GM19467 (cell line): ENCODE measurements around the gene PTPN12.
"Not testable (repeated sequence)": the region's sequence is repeated elsewhere in the genome, so short reads cannot be mapped to it uniquely, and the experiment has no call there.

Experiments used
- ATAC-seq: cut with Tn5 transposase; IDR thresholded peaks from one replicate; pipeline ENCODE4 v1.9.1; 2021; ENCODE audit warnings: mild to moderate bottlenecking, moderate library complexity; ENCODE audit not compliant: unreplicated experiment

Gene PTPN12

GRCh38 chr7:77575187-77575586 is 38.1 kb downstream of the PTPN12 start:
- no peak for ATAC-seq

GRCh38 chr7:77576856-77577255 is 39.8 kb downstream of the PTPN12 start:
- ATAC-seq = no peak

GRCh38 chr7:77579797-77580196 is 42.7 kb downstream of the PTPN12 start:
- no peak for ATAC-seq

GRCh38 chr7:77580762-77581350 is 43.8 kb downstream of the PTPN12 start:
- no peak for ATAC-seq

- no peak for ATAC-seq
Measured at GRCh38 chr7:77587272-77587671, 50.2 kb downstream of the PTPN12 start.

- no peak for ATAC-seq
Measured at GRCh38 chr7:77600952-77601351, 63.9 kb downstream of the PTPN12 start.

GRCh38 chr7:77606562-77606961 is 69.5 kb downstream of the PTPN12 start:
- no peak for ATAC-seq

- no peak for ATAC-seq
Measured at GRCh38 chr7:77619314-77619713, 82.2 kb downstream of the PTPN12 start.

- no peak for ATAC-seq
Measured at GRCh38 chr7:77626586-77627308, 89.7 kb downstream of the PTPN12 start.

GRCh38 chr7:77627309-77627676 is 90.2 kb downstream of the PTPN12 start:
- no peak for ATAC-seq

- no peak for ATAC-seq
Measured at GRCh38 chr7:77629797-77630196, 92.7 kb downstream of the PTPN12 start.

GRCh38 chr7:77631820-77632219 is 94.7 kb downstream of the PTPN12 start:
- ATAC-seq = no peak

- ATAC-seq = no peak
Measured at GRCh38 chr7:77644774-77645173, 107.7 kb downstream of the PTPN12 start.

- no peak for ATAC-seq
Measured at GRCh38 chr7:77648742-77649338, 111.7 kb downstream of the PTPN12 start.

- ATAC-seq = no peak
Measured at GRCh38 chr7:77649716-77650349, 112.7 kb downstream of the PTPN12 start.

GRCh38 chr7:77651575-77652162 is 114.6 kb downstream of the PTPN12 start:
- no peak for ATAC-seq

GRCh38 chr7:77652826-77653225 is 115.7 kb downstream of the PTPN12 start:
- not testable (repeated sequence) for ATAC-seq

GRCh38 chr7:77653572-77653971 is 116.5 kb downstream of the PTPN12 start:
- no peak for ATAC-seq

GRCh38 chr7:77655356-77655755 is 118.3 kb downstream of the PTPN12 start:
- no peak for ATAC-seq

- ATAC-seq = no peak
Measured at GRCh38 chr7:77655836-77656455, 118.9 kb downstream of the PTPN12 start.
